GM12878 (cell line): ENCODE results near the gene DNAI2. TPM values are rescaled to one million over a fixed set of nuclear protein-coding genes. Genes with fewer than 3 reads are reported as not detected.
A peak's percentile ranks its signal among the peaks of the same experiment; 100 is the strongest.

Source experiments
- ATAC-seq: fragments of 200-7000 bp; cut with Tn5 transposase; 3 replicates; pipeline ENCODE4 v1.9.1; 2020; ENCODE audit warnings: mild to moderate bottlenecking, moderate library complexity
- BruUV-seq: library from RNA; stranded (reverse); fragments of 400-500 nt; replicated peaks from 2 replicates; lab custom pipeline; 2021; lab: Mats Ljungman, UMichigan
- CTCF ChIA-PET: fragments of 300-600 bp; sonication (Branson Sonifier 250); formaldehyde crosslinking; extraction: SDS; loops from one replicate; lab custom pipeline; 2021; ENCODE audit warnings: inconsistent platforms; lab: Yijun Ruan, JAX
- POLR2A ChIA-PET: fragments of 350-600 bp; formaldehyde crosslinking; extraction: SDS; loops from one replicate; lab custom pipeline; 2021; ENCODE audit warnings: inconsistent platforms; lab: Charles Lee
- RAD21 ChIA-PET: fragments of 300-600 bp; sonication (Branson Sonifier 250); formaldehyde crosslinking; loops from one replicate; lab custom pipeline; 2023; ENCODE audit warnings: antibody characterized with exemption; ENCODE audit not compliant: unreplicated experiment; lab: Charles Lee
- SMC1A ChIA-PET: fragments of 300-600 bp; sonication (Branson Sonifier 250); formaldehyde crosslinking; loops from one replicate; lab custom pipeline; 2023; ENCODE audit not compliant: unreplicated experiment, uncharacterized antibody; lab: Charles Lee
- DNase-seq: peaks from one replicate; pipeline ENCODE4 v3.0.0-alpha.2; 2011; ENCODE audit warnings: low read depth, low spot score
- FAIRE-seq: peaks from 3 replicates; lab custom pipeline; 2011; peaks lifted over from hg19 to GRCh38; lab: Jason Lieb, UNC
- H2AFZ ChIP-seq: 2 replicates; pipeline ENCODE4 v1.6.0; 2011; ENCODE audit warnings: low read depth, low read length, control low read depth; ENCODE audit not compliant: control insufficient read depth
- H3K27ac ChIP-seq: 2 replicates; pipeline ENCODE4 v1.5.1; 2011; ENCODE audit warnings: control low read depth; ENCODE audit not compliant: control insufficient read depth, insufficient read depth
- H3K27me3 ChIP-seq, 2 experiments: replicated peaks in 1 of 2; 2 replicates each; pipeline versions ENCODE4 v1.6.0 to v1.6.1; 2011; ENCODE audit warnings: low read length in 1 of 2; ENCODE audit not compliant: control insufficient read depth in 2 of 2, insufficient read depth in 2 of 2
- H3K36me3 ChIP-seq, 2 experiments: 2 replicates each; pipeline ENCODE4 v1.5.1; 2011; ENCODE audit warnings: low read length in 1 of 2; ENCODE audit not compliant: control insufficient read depth in 2 of 2, insufficient read depth in 2 of 2
- H3K4me1 ChIP-seq: 2 replicates; pipeline ENCODE4 v1.6.1; 2011; ENCODE audit warnings: mild to moderate bottlenecking, low read length, moderate library complexity, mixed read lengths; ENCODE audit not compliant: control insufficient read depth, insufficient read depth
- H3K4me2 ChIP-seq: 2 replicates; pipeline ENCODE4 v1.6.0; 2011; ENCODE audit warnings: control low read depth; ENCODE audit not compliant: control insufficient read depth, insufficient read depth
- H3K4me3 ChIP-seq: fragments of 200-600 bp; sonication (generic); 2 replicates; pipeline ENCODE4 v1.5.1; 2016
- H3K79me2 ChIP-seq: 2 replicates; pipeline ENCODE4 v1.6.0; 2011; ENCODE audit warnings: low read length; ENCODE audit not compliant: control insufficient read depth, insufficient read depth
- H3K9ac ChIP-seq: 2 replicates; pipeline ENCODE4 v1.8.0; 2011; ENCODE audit warnings: low read length, control low read depth, mixed read lengths; ENCODE audit not compliant: control insufficient read depth, insufficient read depth
- H3K9me3 ChIP-seq: replicated peaks from 3 replicates; pipeline ENCODE4 v1.5.1; 2011; ENCODE audit warnings: mild to moderate bottlenecking, low read length; ENCODE audit not compliant: control insufficient read depth, insufficient read depth
- H4K20me1 ChIP-seq: 2 replicates; pipeline ENCODE4 v1.6.0; 2011; ENCODE audit not compliant: control insufficient read depth, insufficient read depth
- ASH2L ChIP-seq: fragments of 300-600, 200-600 bp; sonication (generic); IDR thresholded peaks from 2 replicates; pipeline ENCODE4 v1.6.1; 2017; ENCODE audit warnings: low read depth, mild to moderate bottlenecking, borderline replicate concordance
- BCL11A ChIP-seq: IDR thresholded peaks from 2 replicates; pipeline ENCODE4 v1.6.1; 2011; ENCODE audit warnings: low read depth, low read length
- CBX5 ChIP-seq: sonication (generic); IDR thresholded peaks from 2 replicates; pipeline ENCODE4 v1.6.1; 2016; ENCODE audit warnings: low read depth, moderate library complexity, mild to moderate bottlenecking, inconsistent platforms
- CEBPZ ChIP-seq: fragments of 150-350 bp; IDR thresholded peaks from 2 replicates; pipeline ENCODE4 v1.6.1; 2016; ENCODE audit warnings: low read depth, low read length
- EP300 ChIP-seq, 2 experiments: fragments of 150-350 bp in 1 of 2; IDR thresholded peaks; 2 replicates each; pipeline ENCODE4 v1.6.1; 2011 to 2012; ENCODE audit warnings: low read depth in 2 of 2, low read length in 2 of 2, borderline replicate concordance in 1 of 2, improper control_type of control experiment in 1 of 2, inconsistent platforms in 1 of 2; ENCODE audit not compliant: control insufficient read depth in 1 of 2
- HCFC1 ChIP-seq: fragments of 150-350 bp; IDR thresholded peaks from 2 replicates; pipeline ENCODE4 v1.6.1; 2014; ENCODE audit warnings: low read length
- IKZF1 ChIP-seq: fragments of 450-650 bp; conservative IDR thresholded peaks from 2 replicates; pipeline ENCODE4 v1.6.1; 2017; ENCODE audit warnings: antibody characterized with exemption, mild to moderate bottlenecking
- JUNB ChIP-seq: IDR thresholded peaks from 2 replicates; pipeline ENCODE4 v1.6.1; 2016; ENCODE audit warnings: antibody characterized with exemption, mild to moderate bottlenecking
- MAX ChIP-seq: IDR thresholded peaks from 2 replicates; pipeline ENCODE4 v1.6.1; 2012; ENCODE audit warnings: low read depth, low read length, improper control_type of control experiment
- NFYB ChIP-seq: IDR thresholded peaks from 2 replicates; pipeline ENCODE4 v1.6.1; 2011; ENCODE audit warnings: low read depth, mild to moderate bottlenecking, low read length, improper control_type of control experiment, moderate library complexity; ENCODE audit not compliant: insufficient read depth
- NRF1 ChIP-seq: conservative IDR thresholded peaks from 2 replicates; pipeline ENCODE4 v1.6.1; 2011; ENCODE audit warnings: mild to moderate bottlenecking, low read depth, low read length, improper control_type of control experiment
- PML ChIP-seq: IDR thresholded peaks from 2 replicates; pipeline ENCODE4 v1.6.1; 2012; ENCODE audit warnings: low read length, inconsistent platforms
- RB1 ChIP-seq: fragments of 450-650 bp; formaldehyde crosslinking; IDR thresholded peaks from 2 replicates; pipeline ENCODE4 v1.6.1; 2017; ENCODE audit warnings: mild to moderate bottlenecking, borderline replicate concordance
- RBBP5 ChIP-seq: fragments of 200-600 bp; sonication (generic); conservative IDR thresholded peaks from 2 replicates; pipeline ENCODE4 v1.6.1; 2016
- SMAD1 ChIP-seq: fragments of 450-650 bp; IDR thresholded peaks from 2 replicates; pipeline ENCODE4 v1.6.1; 2018; ENCODE audit warnings: mild to moderate bottlenecking, low read depth; ENCODE audit not compliant: partially characterized antibody
- SMAD5 ChIP-seq: IDR thresholded peaks from 2 replicates; pipeline ENCODE4 v1.6.1; 2016; ENCODE audit warnings: antibody characterized with exemption, low read depth
- STAT3 ChIP-seq: IDR thresholded peaks from 2 replicates; pipeline ENCODE4 v1.6.1; 2011; ENCODE audit warnings: low read depth, low read length, improper control_type of control experiment
- TAF1 ChIP-seq: IDR thresholded peaks from 2 replicates; pipeline ENCODE4 v1.6.1; 2011; ENCODE audit warnings: mild to moderate bottlenecking, low read depth, low read length, borderline replicate concordance
- TBL1XR1 ChIP-seq: IDR thresholded peaks from 2 replicates; pipeline ENCODE4 v1.6.1; 2012; ENCODE audit warnings: low read depth, low read length, improper control_type of control experiment
- TCF12 ChIP-seq: IDR thresholded peaks from 2 replicates; pipeline ENCODE4 v1.6.1; 2011; ENCODE audit warnings: low read depth, mild to moderate bottlenecking, low read length
- TCF3 ChIP-seq: IDR thresholded peaks from 2 replicates; pipeline ENCODE4 v1.6.1; 2012; ENCODE audit warnings: low read depth, mild to moderate bottlenecking, low read length, borderline replicate concordance; ENCODE audit not compliant: insufficient read depth
- ZNF217 ChIP-seq: fragments of 450-650 bp; IDR thresholded peaks from 2 replicates; pipeline ENCODE4 v1.6.1; 2017; ENCODE audit warnings: antibody characterized with exemption, mild to moderate bottlenecking
- ZNF384 ChIP-seq: IDR thresholded peaks from 2 replicates; pipeline ENCODE4 v1.6.1; 2012; ENCODE audit warnings: low read depth, mild to moderate bottlenecking, low read length, improper control_type of control experiment, borderline replicate concordance
- WGBS: methylation state at CpG from one replicate; pipeline ENCODE4 v1.1.6; 2016; ENCODE audit warnings: low lambda C conversion rate; ENCODE audit not compliant: insufficient replicate concordance, insufficient coverage; ENCODE audit errors: missing lambda C conversion rate; 5-methylcytosine and 5-hydroxymethylcytosine counted together
- in situ Hi-C: fragments of 300-500 bp; cut with MboI; formaldehyde crosslinking; loops from 9 replicates; pipeline ENCODE4 v1.14.3; 2018; ENCODE audit warnings: mixed read lengths
- intact Hi-C: fragments of 100-400 bp; cut with micrococcal nuclease; formaldehyde crosslinking; loops from one replicate; pipeline ENCODE4 v1.14.2; 2022; ENCODE audit not compliant: unreplicated experiment
- polyA plus RNA-seq, 11 experiments: library from polyadenylated mRNA; depleted of rRNA in 4 of 11; unstranded in 6 of 11; stranded (reverse) in 5 of 11; fragments of >200 nt; fragmentation: Nextera tagmentation in 4 of 11; fragmentation: Illumina TruSeq in 1 of 11; extraction: Ambion mirVana in 4 of 11; extraction: Trizol in 1 of 11; gene quantifications; 1 replicate in 1 of 11; 2 replicates in 10 of 11; pipeline versions ENCODE4 v1.2.1 to v1.2.3, GENCODE V29; 2011 to 2016; ENCODE audit warnings: inconsistent platforms in 2 of 11, missing spikeins in 2 of 11, low read depth in 1 of 11
- total RNA-seq, 4 experiments: library from RNA; depleted of rRNA in 3 of 4; stranded (reverse); fragments of >200 nt in 3 of 4; fragmentation: Illumina TruSeq in 1 of 4; extraction: Trizol in 1 of 4; gene quantifications; 2 replicates each; pipeline versions ENCODE4 v1.2.1 to v1.2.3, GENCODE V29; 2013 to 2021

The DNAI2 gene
- total and polyA plus RNA-seq, 10 of the 15 experiments (the other 5 are each of a cell fraction or from before 2014, with no cell fraction given), result 0.04 to 1.8 (median 0.13) TPM

- POLR2A ChIA-PET, result interaction anchor here (0.9 to 1.3 kb wide), 3 partner anchors 9 to 14 kb away, joined by 3 to 5 read pairs (median 4); no protein-coding TSS in a partner anchor
- peaks cover 25% of the 10 kb centered on the region for H3K4me1 ChIP-seq
- H4K20me1 ChIP-seq, result no peaks in the 10 kb centered on the region
- H3K4me3 ChIP-seq, result no peak overlapping the region
- SMC1A ChIA-PET, result interaction anchor here (0.7 to 10.6 kb wide), 3 partner anchors 8 to 14 kb away, joined by 3 to 101 read pairs (median 3); no protein-coding TSS in a partner anchor
- no peak for FAIRE-seq
- CTCF ChIA-PET, result interaction anchor here (0.7 to 6.2 kb wide), 7 partner anchors 9 to 168 kb away, joined by 3 to 160 read pairs (median 4); no protein-coding TSS in a partner anchor
- RAD21 ChIA-PET, result interaction anchor here (1.1 to 8.8 kb wide), 6 partner anchors 9 to 166 kb away, joined by 3 to 102 read pairs (median 4); partner anchors contain the start of gene TTYH2
- no peaks in the 10 kb centered on the region for H3K36me3 ChIP-seq
- H3K4me2 ChIP-seq, result peak overlapping the region; percentile 13; the same call in 1 of the 2 replicates
- WGBS, result 17% methylated on average over 5 of the region's 5 CpGs
- peak overlapping the region; percentile 15 for H2AFZ ChIP-seq
- no peaks in the 10 kb centered on the region for H3K79me2 ChIP-seq
- no peaks in the 10 kb centered on the region for H3K9me3 ChIP-seq
- ATAC-seq, result peak; percentile 89
- H3K9ac ChIP-seq, result no peak overlapping the region
- BruUV-seq, result no TSS peak
- in situ Hi-C loops, result loop anchor here (25.0 kb wide), 1 partner anchor 1876 kb away; no protein-coding TSS in a partner anchor
- peak; percentile 69 for DNase-seq
- peak overlapping the region; percentile 74 for H3K27ac ChIP-seq
- no peaks in the 10 kb centered on the region for H3K27me3 ChIP-seq
- intact Hi-C loops, result no loop called here
- no peak for TF ChIP-seq TBL1XR1
- TF ChIP-seq CEBPZ, result no peak
- no peak for TF ChIP-seq PML
- TF ChIP-seq ZNF217, result no peak
- TF ChIP-seq ZNF384, result no peak
- TF ChIP-seq NRF1, result no peak
- TF ChIP-seq TAF1, result no peak
- TF ChIP-seq RBBP5, result no peak
- peak; percentile 85 for TF ChIP-seq IKZF1
- no peak for TF ChIP-seq TCF3
- peak; percentile 54 for TF ChIP-seq JUNB
- TF ChIP-seq EP300 (IDR thresholded peaks at IDR 0.05; ENCODE audit: borderline replicate concordance in 1 of 2, control insufficient read depth in 1 of 2, low read depth in 2 of 2, low read length in 2 of 2), result peak in 1 of 2 experiments; percentile 58; a peak in 2 of 4 replicates
- TF ChIP-seq SMAD1, result no peak
- TF ChIP-seq HCFC1, result no peak
- TF ChIP-seq NFYB, result no peak
- no peak for TF ChIP-seq CBX5
- 0 out of 2 replicates have a peak, but pooled peaks have one; percentile 52 for TF ChIP-seq TCF12
- TF ChIP-seq MAX, result no peak
- no peak for TF ChIP-seq RB1
- TF ChIP-seq ASH2L, result no peak
- TF ChIP-seq STAT3, result no peak
- TF ChIP-seq SMAD5, result no peak
- TF ChIP-seq BCL11A, result peak; percentile 38; the same call in 1 of the 2 replicates
Observed at GRCh38 chr17:74288785-74289184, 14.8 kb downstream of the DNAI2 start.
